Measurements from ENCODE around the gene ZNF207.
"Not testable (repeated sequence)": the region's sequence is repeated elsewhere in the genome, so short reads cannot be mapped to it uniquely, and the experiment has no call there.

The ZNF207 gene

GRCh38 chr17:32388613-32389459 is 38.9 kb downstream of the ZNF207 start:
- DNase-seq: no peak

GRCh38 chr17:32393904-32394303 is 43.9 kb downstream of the ZNF207 start:
- no peak for DNase-seq

GRCh38 chr17:32396343-32396742 is 46.4 kb downstream of the ZNF207 start:
- DNase-seq: no peak

- no peak for DNase-seq
Observed at GRCh38 chr17:32398946-32399345, 49.0 kb downstream of the ZNF207 start.

GRCh38 chr17:32410085-32410484 is 60.1 kb downstream of the ZNF207 start:
- not testable (repeated sequence) for DNase-seq

GRCh38 chr17:32426894-32427293 is 76.9 kb downstream of the ZNF207 start:
- DNase-seq: no peak

- DNase-seq: no peak
Observed at GRCh38 chr17:32429598-32429997, 79.6 kb downstream of the ZNF207 start.

Measured in DMS53 (cell line).